Stimulated activated CD4-positive, alpha-beta T cell treated with anti-CD3 and anti-CD28 coated beads, Interleukin-1b, Interleukin-23, amount 100 ng/mL, for 48 hours (primary cell): ENCODE results near the gene LSM14A.

ENCODE experiments used
- DNase-seq: peaks from one replicate; pipeline ENCODE4 v3.0.0-alpha.2; 2020

Gene LSM14A

GRCh38 chr19:34259367-34260095 lies 87.2 kb downstream of the LSM14A start:
- DNase-seq: no peak

GRCh38 chr19:34260771-34261173 lies 88.5 kb downstream of the LSM14A start:
- no peak for DNase-seq

- DNase-seq: no peak
These were observed 89.2 kb downstream of the LSM14A start for GRCh38 chr19:34261334-34262109.

- no peak for DNase-seq
These were observed 91.5 kb downstream of the LSM14A start for GRCh38 chr19:34263745-34264237.

GRCh38 chr19:34265221-34265650 lies 92.9 kb downstream of the LSM14A start:
- no peak for DNase-seq

GRCh38 chr19:34269081-34269480 lies 96.8 kb downstream of the LSM14A start:
- no peak for DNase-seq

- DNase-seq: no peak
These were observed 97.2 kb downstream of the LSM14A start for GRCh38 chr19:34269489-34269888.

- DNase-seq: peak; percentile 79
These were observed 97.8 kb downstream of the LSM14A start for GRCh38 chr19:34269968-34270621.

- DNase-seq: no peak
These were observed 100.8 kb downstream of the LSM14A start for GRCh38 chr19:34273121-34273520.

GRCh38 chr19:34274284-34274826 lies 102.1 kb downstream of the LSM14A start:
- DNase-seq: no peak

GRCh38 chr19:34274827-34275625 lies 102.7 kb downstream of the LSM14A start:
- no peak for DNase-seq

GRCh38 chr19:34275705-34276104 lies 103.4 kb downstream of the LSM14A start:
- DNase-seq: no peak

- no peak for DNase-seq
These were observed 104.3 kb downstream of the LSM14A start for GRCh38 chr19:34276614-34277013.

GRCh38 chr19:34277244-34277643 lies 104.9 kb downstream of the LSM14A start:
- no peak for DNase-seq

GRCh38 chr19:34278783-34279182 lies 106.5 kb downstream of the LSM14A start:
- DNase-seq: no peak
